GM12864 (cell line): ENCODE measurements around the gene TIMP2.

Source experiments
- DNase-seq: peaks from one replicate; pipeline ENCODE4 v3.0.0-alpha.2; 2011; ENCODE audit warnings: low read depth
- H3K4me3 ChIP-seq: 2 replicates; pipeline ENCODE4 v1.5.1; 2011; ENCODE audit warnings: mild to moderate bottlenecking, low read depth, low read length, control low read depth
- TF ChIP-seq, protein P1 (sequence below): IDR thresholded peaks from 2 replicates; pipeline ENCODE4 v1.5.1; 2011; ENCODE audit warnings: low read depth, mild to moderate bottlenecking, moderate library complexity, low read length, control low read depth, inconsistent platforms; ENCODE audit errors: missing control alignments

The TIMP2 gene, protein sequence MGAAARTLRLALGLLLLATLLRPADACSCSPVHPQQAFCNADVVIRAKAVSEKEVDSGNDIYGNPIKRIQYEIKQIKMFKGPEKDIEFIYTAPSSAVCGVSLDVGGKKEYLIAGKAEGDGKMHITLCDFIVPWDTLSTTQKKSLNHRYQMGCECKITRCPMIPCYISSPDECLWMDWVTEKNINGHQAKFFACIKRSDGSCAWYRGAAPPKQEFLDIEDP

DNA sequence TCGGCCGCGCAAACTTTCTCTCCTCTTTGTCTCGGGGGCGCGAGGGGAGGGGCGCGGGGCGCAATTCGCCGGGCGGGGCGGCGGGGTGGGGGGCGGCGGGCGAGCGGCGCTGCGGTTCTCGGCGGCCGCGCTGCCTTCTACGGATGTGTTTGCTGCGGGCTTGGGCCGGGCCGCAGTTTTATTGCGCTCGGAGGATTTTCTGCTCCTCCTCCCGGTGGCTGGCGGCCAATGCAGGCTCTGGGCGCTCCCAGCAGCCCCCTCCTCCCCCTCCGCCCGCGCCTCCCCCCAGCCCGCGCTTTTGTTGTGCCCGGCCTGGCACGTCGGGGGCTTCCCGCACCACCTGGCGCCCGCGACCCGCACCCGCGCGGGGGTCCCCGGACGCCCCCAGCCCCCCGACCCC is at the start of gene TIMP2:
Gene TIMP2, minus strand, starts transcription at position 154 of the 400 bp plus-strand sequence. CDS start 299 bp downstream, outside the sequence.
- no peak for DNase-seq
- no peak within 1 kb of the TSS for H3K4me3 ChIP-seq
- TF ChIP-seq, protein P1, sequence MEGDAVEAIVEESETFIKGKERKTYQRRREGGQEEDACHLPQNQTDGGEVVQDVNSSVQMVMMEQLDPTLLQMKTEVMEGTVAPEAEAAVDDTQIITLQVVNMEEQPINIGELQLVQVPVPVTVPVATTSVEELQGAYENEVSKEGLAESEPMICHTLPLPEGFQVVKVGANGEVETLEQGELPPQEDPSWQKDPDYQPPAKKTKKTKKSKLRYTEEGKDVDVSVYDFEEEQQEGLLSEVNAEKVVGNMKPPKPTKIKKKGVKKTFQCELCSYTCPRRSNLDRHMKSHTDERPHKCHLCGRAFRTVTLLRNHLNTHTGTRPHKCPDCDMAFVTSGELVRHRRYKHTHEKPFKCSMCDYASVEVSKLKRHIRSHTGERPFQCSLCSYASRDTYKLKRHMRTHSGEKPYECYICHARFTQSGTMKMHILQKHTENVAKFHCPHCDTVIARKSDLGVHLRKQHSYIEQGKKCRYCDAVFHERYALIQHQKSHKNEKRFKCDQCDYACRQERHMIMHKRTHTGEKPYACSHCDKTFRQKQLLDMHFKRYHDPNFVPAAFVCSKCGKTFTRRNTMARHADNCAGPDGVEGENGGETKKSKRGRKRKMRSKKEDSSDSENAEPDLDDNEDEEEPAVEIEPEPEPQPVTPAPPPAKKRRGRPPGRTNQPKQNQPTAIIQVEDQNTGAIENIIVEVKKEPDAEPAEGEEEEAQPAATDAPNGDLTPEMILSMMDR: peak; percentile 24

GRCh38 chr17:78973792-78974520 is 48.8 kb upstream of the TIMP2 start:
- DNase-seq: no peak
- no peak overlapping the region for H3K4me3 ChIP-seq
- TF ChIP-seq, protein P1: no peak

- DNase-seq: no peak
- H3K4me3 ChIP-seq: no peak overlapping the region
- TF ChIP-seq, protein P1: no peak
Observed at GRCh38 chr17:78973196-78973595, 48.0 kb upstream of the TIMP2 start.

DNA sequence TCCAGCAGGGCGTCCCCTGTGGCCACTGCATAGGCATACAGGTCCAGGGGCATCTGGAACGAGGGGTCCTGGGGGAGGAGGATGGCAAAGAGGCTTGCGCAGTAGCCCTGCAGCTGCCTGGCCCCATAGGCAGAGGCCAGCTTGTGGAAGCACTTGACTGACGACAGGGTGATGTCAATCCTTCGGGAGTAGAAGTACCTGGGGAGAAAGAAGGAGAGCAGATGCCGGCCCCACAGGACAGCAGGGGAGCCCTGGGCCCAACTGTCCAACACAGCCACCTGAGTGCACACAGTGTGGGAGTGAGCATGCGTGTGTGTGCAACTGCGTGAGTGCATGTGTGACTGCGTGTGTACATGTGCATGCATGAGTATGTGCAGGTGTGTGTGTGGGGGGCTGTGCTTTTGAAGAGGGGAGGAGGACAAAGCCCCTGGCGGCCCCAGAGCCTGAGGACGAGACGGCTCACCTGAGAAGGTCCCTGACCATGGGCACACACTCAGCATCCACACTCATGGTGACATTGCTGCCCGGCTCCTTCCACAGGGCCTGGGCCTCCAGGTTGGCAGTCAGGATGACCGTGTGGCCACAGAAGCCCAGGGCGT is 47.4 kb upstream of the TIMP2 start:
- no peak overlapping the region for H3K4me3 ChIP-seq
- TF ChIP-seq, protein P1: no peak
- no peak for DNase-seq

DNA sequence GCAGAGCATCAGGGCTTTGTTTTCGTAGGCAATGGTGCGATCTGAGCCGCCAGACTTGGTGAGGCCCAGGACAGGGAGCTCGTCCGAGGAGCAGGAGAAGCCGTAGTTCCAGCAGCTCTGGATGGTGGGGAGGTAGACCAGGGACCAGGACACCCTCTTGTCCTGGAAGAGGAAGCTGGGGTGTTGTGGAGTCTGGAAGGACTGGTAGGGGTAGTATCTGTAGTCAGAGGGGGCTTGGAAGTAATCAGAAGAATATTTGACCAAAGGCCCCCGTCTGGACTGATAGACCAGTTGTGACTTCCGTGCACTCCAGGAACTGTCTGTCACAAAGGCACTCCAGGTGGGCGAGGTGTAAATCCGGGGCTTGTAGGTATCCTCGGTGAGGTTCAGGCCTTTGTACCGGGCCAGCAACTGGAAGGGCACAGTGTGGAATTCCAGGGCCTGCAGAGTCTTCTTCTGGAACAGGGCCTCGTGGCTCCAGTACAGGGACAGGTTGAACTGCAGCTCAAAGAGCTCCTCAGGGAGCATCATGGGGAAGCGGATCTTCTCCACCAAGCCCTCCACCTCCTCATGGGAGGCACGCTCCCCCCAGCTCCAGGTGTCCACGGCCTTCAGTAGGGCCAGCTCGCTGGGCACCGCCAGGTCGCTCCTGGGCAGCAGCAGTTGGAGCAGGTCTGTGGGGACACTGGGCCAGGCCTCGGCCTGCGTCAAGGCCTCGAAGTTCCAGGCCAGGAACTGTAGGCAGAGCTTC is 46.7 kb upstream of the TIMP2 start:
- no peak overlapping the region for H3K4me3 ChIP-seq
- TF ChIP-seq, protein P1: no peak
- no peak for DNase-seq

DNA sequence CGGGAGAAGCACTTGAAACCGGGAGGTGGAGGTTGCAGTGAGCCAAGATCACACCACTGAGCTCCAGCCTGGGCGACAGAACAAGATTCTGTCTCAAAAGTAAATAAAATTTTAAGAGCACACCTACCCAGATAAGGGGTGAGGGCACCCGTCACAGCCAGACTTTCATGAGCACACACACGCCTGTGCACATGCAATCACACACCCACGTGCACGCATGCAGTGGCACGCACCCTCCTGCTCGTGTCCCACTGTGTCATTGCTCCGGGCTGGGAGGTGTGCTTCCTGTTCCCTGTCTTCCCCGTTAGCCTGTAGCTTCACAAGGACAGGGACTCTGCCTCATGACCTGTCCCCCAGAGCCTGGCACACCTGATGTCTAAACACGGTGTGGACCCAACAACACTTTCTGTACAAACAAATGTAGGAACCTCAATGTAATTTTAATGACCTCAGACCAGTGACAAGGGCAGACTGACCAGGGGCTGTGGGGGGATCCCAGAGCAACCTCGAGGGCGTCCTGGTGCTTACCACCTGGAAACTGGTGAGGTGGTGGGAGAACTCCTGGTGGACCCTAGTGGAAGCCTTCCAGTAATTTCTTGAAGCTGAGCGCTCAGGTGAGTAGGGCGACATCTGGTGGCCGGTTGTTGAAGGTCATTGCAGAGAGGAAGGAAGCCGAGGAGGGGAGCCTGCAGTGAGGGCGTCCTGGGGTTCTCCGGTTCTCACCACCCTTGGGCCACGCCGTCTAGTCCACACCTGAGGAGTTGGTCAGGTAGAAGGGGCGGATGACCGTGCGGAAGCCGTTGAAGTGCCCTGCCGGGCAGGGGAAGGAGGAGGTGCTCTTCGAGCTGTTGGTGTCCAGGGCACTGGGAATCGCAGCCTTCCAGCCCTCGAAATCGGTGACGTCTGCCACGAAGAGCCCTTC is 45.9 kb upstream of the TIMP2 start:
- no peak for DNase-seq
- no peak overlapping the region for H3K4me3 ChIP-seq
- TF ChIP-seq, protein P1: peak; percentile 80
